HG03457 (cell line): Measurements from ENCODE around the gene ADAT3.

Source experiments
- ATAC-seq: cut with Tn5 transposase; IDR thresholded peaks from one replicate; pipeline ENCODE4 v1.9.1; 2021; ENCODE audit warnings: moderate number of reproducible peaks; ENCODE audit not compliant: unreplicated experiment

ADAT3 gene

DNA sequence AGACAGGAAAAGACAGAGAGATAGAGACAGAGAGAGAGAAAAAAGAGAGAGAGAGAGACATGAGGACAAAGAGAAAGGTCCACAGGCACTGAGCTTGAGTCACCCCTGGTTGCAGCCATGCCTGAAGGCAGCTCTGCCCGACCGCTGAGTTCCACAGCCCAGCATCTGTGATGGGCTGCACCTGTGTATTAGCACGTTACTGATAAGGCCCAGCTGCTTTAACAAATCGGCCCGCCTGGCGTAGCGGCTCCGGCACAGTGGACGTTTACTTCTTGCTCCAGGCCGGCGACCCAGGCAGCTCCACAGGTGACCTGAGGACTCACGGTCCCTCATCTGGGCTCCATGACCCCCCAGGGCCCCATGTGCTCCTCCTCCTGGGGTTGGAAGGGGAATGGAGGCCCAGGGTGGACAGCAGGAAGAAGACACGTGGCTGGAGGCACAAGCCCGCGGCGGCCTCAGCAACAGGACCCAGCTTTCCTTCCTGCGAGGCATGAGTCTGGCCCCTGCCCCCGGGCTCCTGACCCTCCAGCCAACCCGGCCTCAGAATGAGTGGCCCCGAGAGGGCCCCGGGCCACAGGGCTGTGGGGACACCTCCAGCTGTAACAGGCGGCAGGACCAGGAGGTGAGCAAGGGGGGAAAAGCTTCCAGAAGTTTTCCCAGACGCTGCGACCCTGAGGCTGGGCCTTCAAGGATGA lies 31.9 kb downstream of the ADAT3 start:
- ATAC-seq: no peak

- no peak for ATAC-seq
These were observed 32.9 kb downstream of the ADAT3 start for GRCh38 chr19:1938071-1938470.

DNA sequence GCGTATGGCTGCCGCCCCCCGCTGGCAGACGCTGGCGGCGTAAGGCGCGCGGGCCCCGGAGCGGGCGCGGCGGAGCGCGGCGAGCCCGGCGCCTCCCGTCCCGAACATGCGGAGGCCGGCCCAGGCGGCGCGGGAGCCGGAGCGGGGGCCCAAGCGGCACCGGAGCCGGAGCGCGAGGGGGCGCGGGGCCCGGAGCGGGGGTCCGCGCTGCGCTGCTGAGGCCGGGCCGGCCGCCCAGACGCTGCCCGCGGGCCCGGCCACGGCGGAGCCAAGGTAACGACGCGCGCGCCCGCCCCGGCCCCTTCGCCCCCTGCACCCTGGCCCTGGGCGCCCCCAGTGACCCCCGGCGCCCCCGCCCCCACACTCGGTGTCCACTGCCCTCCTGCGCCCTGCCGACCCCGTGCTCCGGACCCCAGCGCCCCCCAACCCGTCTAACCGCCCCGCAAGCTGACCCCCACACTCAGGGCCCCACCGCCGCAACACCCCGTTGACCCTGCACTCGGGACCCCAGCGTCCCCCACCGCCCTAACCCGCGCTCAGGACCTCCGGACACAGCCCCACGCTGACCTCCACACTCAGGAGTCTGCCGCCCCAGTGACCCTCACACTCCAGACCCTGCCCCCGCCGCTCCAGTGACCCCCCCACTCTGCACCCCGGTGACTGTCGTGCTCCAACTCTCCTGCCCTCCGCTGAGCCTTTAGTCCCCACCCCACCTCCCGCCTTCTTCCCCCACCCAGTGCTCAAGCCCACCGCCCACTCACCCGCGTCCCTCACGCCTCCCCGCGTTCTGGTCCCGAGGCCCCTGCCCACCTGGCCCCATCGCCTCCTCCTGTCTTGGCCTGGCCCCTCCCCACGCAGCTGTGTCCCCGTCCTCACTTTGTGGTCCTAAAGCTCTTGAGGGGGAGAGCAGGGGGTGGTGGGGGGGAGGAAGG lies 36.2 kb downstream of the ADAT3 start, which contains the start of gene CSNK1G2:
Gene CSNK1G2 (plus strand): TSS at position 27 of the 932 bp plus-strand sequence. CDS start 28,601 bp downstream, outside the sequence.
- ATAC-seq: peak; percentile 37

GRCh38 chr19:1942078-1942933 lies 37.1 kb downstream of the ADAT3 start:
- ATAC-seq: no peak

DNA sequence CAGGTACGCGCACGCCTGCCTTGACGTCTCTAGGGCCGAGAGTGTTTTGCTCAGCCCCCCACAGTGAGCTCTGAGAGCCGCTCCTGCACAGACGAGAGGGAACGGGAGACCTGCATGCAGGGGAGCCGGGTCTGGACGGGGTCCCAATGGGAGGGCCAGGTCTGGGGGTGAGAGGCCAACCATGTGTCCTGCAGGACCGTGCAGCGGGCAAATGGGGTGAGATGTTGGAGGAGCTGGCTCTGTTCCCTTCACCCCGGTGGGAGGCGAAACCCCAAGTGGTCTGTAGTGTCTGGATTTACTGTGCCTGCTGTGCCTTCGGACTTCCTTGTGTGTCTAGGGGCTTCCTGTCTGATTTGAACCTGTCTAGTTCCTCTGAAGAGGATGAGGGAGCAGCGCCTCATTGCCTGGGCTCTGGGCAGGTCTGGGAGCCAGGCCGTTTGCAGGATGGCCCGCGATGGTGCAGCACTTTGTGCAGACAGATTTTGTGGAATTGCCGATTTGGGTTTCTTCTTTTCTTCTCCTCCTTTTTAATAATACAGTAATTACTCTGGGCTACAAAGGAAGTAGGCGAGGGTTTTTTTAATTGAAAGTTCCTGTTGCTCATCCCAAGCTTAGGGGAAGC lies 37.8 kb downstream of the ADAT3 start:
- no peak for ATAC-seq

- no peak for ATAC-seq
These were observed 38.5 kb downstream of the ADAT3 start for GRCh38 chr19:1943661-1944087.

GRCh38 chr19:1944088-1944915 lies 39.1 kb downstream of the ADAT3 start:
- no peak for ATAC-seq

GRCh38 chr19:1944916-1945561 lies 39.8 kb downstream of the ADAT3 start:
- no peak for ATAC-seq

DNA sequence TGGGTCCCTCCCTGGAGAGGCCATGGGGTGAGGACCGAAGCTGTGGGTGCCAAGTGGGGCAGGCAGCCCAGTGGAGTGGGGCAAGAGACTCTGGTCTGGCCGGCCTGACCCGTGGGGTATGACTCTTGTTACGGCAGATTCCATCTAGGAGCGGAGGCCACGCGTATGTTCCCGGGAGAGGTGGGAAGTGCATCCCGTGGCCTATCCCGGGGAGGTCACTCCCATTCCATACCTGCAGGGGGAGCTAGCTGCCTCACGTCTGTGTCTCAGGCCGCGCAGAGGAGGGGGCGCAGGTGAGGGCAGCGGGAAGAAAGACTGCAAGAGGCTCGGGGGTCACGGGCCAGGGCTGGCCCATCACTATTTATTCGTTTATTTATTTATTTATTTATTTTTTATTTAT lies 40.7 kb downstream of the ADAT3 start:
- no peak for ATAC-seq

GRCh38 chr19:1947651-1948209 lies 42.5 kb downstream of the ADAT3 start:
- no peak for ATAC-seq

DNA sequence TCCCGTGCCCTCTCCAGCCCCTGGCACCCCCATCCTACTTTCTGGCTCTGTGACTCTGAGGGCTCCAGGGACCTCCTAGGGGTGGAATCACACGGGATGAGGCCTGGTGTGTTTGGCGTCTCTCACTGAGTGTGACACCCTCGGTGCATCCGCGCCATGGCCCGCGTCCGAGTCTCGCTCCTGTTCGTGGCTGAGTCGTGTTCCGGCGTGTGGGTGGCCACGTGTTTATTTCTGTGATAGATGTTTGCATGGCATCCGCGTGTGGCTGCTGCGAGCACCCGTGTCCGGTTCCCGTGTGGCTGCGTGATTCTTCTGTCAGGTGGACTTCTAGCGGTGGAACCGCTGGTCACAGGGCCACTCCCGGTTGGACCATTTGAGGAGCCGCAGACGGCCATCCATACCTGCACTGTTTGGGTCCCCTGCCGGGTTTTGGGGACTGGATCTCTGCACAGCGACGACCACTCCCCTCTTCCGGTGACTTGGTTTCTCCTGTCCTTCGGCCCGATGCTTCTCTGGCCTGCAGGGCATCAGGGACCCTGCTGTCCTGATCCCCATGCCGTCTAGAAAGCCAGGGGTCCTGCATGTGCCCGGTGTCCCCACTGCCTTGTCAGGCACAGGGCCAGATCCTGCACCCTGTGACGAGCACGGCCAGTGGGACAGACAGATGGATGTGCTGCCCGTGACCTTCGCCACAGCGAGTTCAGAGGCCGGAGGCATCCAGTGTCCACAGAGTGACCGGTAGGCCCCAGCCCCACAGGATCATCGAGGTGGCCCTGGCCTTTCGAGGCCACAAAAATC lies 44.3 kb downstream of the ADAT3 start:
- no peak for ATAC-seq

- no peak for ATAC-seq
These were observed 45.4 kb downstream of the ADAT3 start for GRCh38 chr19:1950640-1951039.

DNA sequence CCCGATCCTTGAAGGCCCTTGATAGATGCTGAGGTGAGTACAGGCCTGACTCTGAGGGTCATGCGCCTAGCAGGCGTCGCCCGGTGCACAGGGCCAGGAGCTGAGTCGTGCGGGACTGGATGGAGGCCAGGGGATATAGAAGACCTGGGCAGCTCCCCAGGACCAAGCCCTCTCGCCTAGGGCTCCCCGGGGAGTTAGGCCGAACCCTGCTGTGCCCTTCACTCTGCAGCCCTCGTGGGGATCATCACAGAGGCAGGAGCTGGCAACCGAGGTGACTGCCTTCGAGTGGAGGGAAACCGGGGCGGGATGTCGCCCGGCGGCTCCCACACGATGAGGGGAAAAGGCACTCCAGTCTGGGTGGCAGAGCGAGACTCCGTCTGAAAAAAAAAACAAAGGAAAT lies 47.4 kb downstream of the ADAT3 start:
- no peak for ATAC-seq

DNA sequence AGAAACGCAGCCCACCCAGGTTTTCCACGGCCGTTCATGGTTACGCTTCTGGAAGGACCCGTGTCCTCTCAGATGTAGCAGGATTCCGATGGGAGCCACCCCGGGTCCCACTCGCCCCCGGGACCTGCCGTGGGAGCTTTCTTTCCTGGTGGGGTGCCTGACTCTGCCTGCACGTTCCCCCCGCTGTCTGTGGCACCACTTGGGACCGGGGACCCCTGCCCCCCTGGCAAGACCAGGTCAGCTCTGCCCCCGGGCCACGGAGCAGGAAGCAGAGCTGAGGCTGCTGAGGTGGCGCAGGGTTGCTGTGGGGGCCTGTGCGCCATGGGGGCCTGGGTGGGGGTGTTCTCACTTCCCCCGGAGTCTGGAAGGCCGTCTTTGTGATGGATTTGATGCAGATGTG lies 47.8 kb downstream of the ADAT3 start:
- ATAC-seq: no peak

DNA sequence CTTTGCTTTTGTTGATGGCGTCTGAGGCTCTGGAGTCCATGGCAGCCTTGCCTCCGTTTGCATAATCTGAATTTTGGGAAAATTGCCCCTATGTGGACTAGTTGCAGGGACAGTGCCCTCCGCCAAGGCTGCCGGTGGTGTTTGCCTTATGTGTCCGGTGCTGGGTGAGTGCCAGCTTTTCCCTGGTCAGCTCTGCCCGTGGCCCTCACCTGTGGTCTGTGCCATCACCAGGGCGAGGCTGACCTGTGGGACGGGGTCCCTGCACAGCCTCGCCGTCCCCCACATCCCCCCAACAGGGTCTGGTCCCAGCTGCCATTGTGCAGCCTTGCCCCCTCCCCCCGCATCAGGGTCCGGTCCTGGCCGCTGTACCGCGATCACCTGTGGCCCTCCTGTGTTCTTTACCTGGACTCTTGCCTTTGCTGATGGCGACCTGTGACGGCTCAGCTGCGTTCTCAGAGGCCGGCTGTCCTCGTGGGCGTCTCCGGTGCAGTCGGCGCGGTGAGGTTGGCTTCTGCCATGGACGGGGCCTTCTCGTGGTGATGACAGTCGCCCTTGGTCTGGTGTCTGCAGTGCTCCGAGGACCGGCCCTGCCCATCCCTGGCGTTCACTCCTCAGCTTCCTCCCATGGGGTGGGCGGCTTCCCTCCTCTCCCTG lies 48.4 kb downstream of the ADAT3 start:
- no peak for ATAC-seq

- ATAC-seq: no peak
These were observed 49.3 kb downstream of the ADAT3 start for GRCh38 chr19:1954532-1954933.
